AG04449 (cell line): ENCODE measurements around the gene CEACAM4.

Source experiments
- CTCF ChIA-PET: fragments of 350-600 bp; formaldehyde crosslinking; extraction: SDS; loops from one replicate; lab custom pipeline; 2021; ENCODE audit warnings: antibody characterized with exemption; lab: Yijun Ruan, JAX
- POLR2A ChIA-PET: fragments of 400-600, 350-600 bp; formaldehyde crosslinking; extraction: SDS; loops from one replicate; lab custom pipeline; 2020; ENCODE audit warnings: antibody characterized with exemption, inconsistent platforms; lab: Yijun Ruan, JAX
- DNase-seq: peaks from one replicate; pipeline ENCODE4 v3.0.0-alpha.2; 2010; ENCODE audit warnings: low read depth, low spot score
- H3K4me3 ChIP-seq: 2 replicates; pipeline ENCODE4 v1.5.1; 2011; ENCODE audit warnings: low read depth, mild to moderate bottlenecking, control low read depth, low read length
- TF ChIP-seq, protein P1 (sequence below): IDR thresholded peaks from one replicate; pipeline ENCODE4 v1.5.1; 2011; ENCODE audit warnings: mild to moderate bottlenecking, moderate library complexity, low read length, control low read depth, inconsistent platforms; ENCODE audit not compliant: insufficient read depth; ENCODE audit errors: missing control alignments

Gene CEACAM4

DNA sequence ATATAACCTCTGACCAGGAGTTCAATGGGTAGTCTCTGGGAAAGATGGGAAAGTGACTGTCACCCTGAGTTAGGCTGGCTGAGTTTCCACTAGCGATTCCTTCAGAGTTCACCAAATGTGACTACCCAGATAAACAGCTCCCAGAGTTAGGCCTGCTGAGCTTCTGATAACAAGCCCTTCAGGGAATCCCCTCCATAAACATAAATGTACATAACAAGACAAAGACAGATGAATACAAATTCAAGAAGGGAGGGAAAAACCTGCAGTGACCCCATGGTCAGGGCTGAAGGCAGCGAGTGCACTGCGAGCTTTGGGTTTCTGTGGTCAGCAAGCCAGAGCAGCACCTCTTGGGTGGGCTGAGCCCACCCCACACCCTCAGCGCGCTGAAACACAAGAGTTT is 25.4 kb upstream of the CEACAM4 start:
- POLR2A ChIA-PET: no interaction called here
- CTCF ChIA-PET: interaction anchor here (5.0 kb wide), 1 partner anchor 12 kb away, joined by 59 read pairs; no protein-coding TSS in a partner anchor
- TF ChIP-seq, protein P1, sequence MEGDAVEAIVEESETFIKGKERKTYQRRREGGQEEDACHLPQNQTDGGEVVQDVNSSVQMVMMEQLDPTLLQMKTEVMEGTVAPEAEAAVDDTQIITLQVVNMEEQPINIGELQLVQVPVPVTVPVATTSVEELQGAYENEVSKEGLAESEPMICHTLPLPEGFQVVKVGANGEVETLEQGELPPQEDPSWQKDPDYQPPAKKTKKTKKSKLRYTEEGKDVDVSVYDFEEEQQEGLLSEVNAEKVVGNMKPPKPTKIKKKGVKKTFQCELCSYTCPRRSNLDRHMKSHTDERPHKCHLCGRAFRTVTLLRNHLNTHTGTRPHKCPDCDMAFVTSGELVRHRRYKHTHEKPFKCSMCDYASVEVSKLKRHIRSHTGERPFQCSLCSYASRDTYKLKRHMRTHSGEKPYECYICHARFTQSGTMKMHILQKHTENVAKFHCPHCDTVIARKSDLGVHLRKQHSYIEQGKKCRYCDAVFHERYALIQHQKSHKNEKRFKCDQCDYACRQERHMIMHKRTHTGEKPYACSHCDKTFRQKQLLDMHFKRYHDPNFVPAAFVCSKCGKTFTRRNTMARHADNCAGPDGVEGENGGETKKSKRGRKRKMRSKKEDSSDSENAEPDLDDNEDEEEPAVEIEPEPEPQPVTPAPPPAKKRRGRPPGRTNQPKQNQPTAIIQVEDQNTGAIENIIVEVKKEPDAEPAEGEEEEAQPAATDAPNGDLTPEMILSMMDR: no peak
- no peak for DNase-seq
- no peak overlapping the region for H3K4me3 ChIP-seq

DNA sequence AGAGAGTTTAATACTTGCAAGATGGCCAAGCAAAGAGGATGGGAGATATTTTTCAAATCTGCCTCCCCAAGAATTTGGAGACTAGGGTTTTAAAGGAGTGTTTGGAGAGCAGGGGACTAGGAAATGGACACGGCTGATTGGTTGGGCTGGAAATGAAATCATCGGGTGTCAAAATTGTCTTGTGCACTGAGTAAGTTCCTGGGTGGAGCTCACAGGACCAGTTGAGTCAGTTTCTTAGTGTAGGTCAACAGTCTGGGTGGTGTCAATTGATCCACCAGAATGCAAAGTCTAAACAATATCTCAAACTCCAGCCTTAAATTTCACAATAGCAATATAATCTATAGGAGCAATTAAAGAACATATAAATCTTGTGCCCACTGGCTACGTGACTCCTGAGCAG is 23.0 kb upstream of the CEACAM4 start:
- ChIA-PET CTCF (no interaction called here), POLR2A (no interaction called here)
- no peak overlapping the region for H3K4me3 ChIP-seq
- DNase-seq: no peak
- TF ChIP-seq, protein P1: no peak

DNA sequence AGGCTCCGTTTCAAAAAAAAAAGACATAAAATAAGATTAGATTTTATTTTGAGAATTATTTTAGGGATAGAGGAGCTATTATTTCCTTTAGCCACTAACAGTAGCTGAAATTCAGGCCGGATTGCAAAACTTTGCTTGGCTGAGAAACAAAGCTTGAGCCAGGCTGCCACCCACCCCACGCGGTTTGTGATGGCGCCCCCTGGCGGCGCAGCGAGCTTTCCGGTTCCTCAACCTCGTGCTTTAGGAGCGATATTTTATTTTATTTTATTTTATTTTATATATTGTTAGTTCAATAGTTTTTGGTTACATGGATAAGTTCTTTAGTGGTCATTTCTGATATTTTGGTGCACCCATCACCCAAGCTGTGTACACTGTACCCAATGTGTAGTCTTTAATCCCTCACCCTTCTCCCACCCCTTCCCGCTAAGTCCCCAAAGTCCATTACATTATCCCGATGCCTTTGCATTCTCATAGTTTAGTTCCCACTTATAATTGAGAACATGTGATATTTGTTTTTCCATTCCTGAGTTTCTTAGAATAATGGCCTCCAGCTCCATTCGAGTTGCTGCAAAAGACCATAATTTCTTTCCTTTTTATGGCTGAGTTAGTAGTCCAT is 19.8 kb upstream of the CEACAM4 start:
- no peak overlapping the region for H3K4me3 ChIP-seq
- no peak for DNase-seq
- TF ChIP-seq, protein P1: peak; percentile 37
- ChIA-PET CTCF (interaction anchor here (0.9 to 2.9 kb wide), 5 partner anchors 10 to 148 kb away, joined by 3 to 15 read pairs (median 6); no protein-coding TSS in a partner anchor), POLR2A (no interaction called here)

DNA sequence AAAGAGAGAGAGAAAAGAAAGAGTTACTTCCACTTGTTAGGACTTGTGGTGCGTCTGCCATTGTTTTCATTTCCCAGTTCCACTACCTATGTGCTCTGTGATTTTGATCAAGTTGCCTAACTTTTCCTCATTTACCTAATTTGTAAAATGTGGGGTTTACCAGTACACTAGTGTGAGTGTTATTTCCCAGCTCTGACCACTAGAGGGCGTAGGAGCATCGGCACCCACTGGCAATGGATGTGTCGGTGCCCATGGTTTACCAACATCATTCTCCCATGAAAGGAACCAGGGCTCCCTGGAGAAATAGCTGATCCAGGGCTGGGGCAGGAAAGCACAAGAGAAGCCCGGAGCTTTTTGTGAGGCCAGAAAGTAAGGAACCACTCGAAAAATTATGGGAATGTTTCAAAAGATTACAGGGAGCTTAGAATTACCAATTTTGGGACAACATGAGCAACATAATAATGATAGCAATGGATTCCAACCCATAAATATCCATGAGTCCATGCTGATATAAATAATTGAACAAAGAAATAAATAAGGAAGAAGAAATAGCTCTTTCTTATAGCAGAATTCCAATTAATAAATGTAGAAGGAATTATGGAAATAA is 15.1 kb upstream of the CEACAM4 start:
- TF ChIP-seq, protein P1: peak; percentile 85
- ChIA-PET CTCF (interaction anchor here (0.7 to 6.4 kb wide), 23 partner anchors 9 to 153 kb away, joined by 3 to 59 read pairs (median 4); partner anchors contain the start of genes CEACAM3 and CEACAM6), POLR2A (no interaction called here)
- no peak for DNase-seq
- no peak overlapping the region for H3K4me3 ChIP-seq

DNA sequence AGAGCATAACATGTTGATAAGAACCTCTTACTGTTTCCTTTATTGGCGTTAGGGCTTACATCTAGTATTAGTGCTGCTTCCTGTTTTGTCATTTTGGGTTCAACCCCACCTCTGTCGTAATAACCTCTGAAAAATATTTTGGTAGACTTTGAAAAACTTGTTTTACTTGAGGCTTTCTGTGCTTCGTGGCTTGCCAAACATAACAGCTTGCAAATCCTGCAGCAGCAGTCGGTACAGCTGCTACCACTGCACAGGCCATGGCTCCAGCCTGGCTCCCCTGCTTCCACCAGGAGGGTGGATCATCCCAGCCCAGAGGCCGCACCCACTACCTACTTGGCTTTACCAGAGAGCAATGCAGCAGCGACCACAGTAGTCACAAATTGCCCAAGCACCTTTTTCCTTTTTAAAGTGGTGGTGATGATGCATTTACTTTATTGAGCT is 11.8 kb upstream of the CEACAM4 start:
- TF ChIP-seq, protein P1: no peak
- no peak for DNase-seq
- CTCF ChIA-PET: interaction anchor here (2.8 to 6.4 kb wide), 3 partner anchors 9 to 115 kb away, joined by 15 to 59 read pairs (median 41); partner anchors contain the start of gene CEACAM6
- H3K4me3 ChIP-seq: no peak overlapping the region
- POLR2A ChIA-PET: no interaction called here

DNA sequence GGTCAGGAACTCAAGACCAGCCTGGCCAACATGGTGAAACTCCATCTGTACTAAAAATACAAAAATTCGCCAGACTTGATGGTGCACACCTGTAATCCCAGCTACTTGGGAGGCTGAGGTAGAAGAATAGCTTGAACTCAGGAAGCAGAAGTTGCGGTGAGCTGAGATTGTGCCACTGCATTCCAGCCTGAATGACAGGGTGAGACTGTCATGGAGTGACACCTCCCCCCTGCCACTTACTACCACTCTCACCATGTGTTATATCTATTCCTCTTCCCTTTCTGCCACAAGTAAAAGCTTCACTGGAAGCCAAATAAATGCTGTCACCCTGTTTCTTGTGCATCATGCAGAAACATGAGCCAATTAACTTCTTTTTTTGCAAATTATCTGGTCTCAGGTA is 10.6 kb upstream of the CEACAM4 start:
- TF ChIP-seq, protein P1: no peak
- CTCF ChIA-PET: interaction anchor here (2.8 to 6.4 kb wide), 3 partner anchors 10 to 116 kb away, joined by 15 to 59 read pairs (median 41); partner anchors contain the start of gene CEACAM6
- H3K4me3 ChIP-seq: no peak overlapping the region
- POLR2A ChIA-PET: no interaction called here
- DNase-seq: no peak
